GM19023 (cell line): ENCODE data around the gene EFCAB10.
"Not testable (repeated sequence)": the region's sequence is repeated elsewhere in the genome, so short reads cannot be mapped to it uniquely, and the experiment has no call there.

Source experiments
- ATAC-seq: cut with Tn5 transposase; IDR thresholded peaks from one replicate; pipeline ENCODE4 v1.9.1; 2021; ENCODE audit warnings: mild to moderate bottlenecking, moderate library complexity; ENCODE audit not compliant: unreplicated experiment

Gene EFCAB10

GRCh38 chr7:105599551-105599950, 18.3 kb upstream of the EFCAB10 start:
- ATAC-seq = no peak

GRCh38 chr7:105599080-105599479, 17.8 kb upstream of the EFCAB10 start:
- not testable (repeated sequence) for ATAC-seq

- no peak for ATAC-seq
Observed at GRCh38 chr7:105596866-105597265, 15.6 kb upstream of the EFCAB10 start.

GRCh38 chr7:105594034-105594433, 12.7 kb upstream of the EFCAB10 start:
- no peak for ATAC-seq

GRCh38 chr7:105591522-105591921, 10.2 kb upstream of the EFCAB10 start:
- no peak for ATAC-seq

GRCh38 chr7:105590793-105591192, 9.5 kb upstream of the EFCAB10 start:
- ATAC-seq = no peak

GRCh38 chr7:105589356-105590077, 8.2 kb upstream of the EFCAB10 start:
- peak; percentile 84 for ATAC-seq

- ATAC-seq = no peak
Observed at GRCh38 chr7:105587909-105588635, 6.8 kb upstream of the EFCAB10 start.

GRCh38 chr7:105585850-105586500, 4.7 kb upstream of the EFCAB10 start:
- peak; percentile 40 for ATAC-seq

- ATAC-seq = no peak
Observed at GRCh38 chr7:105584165-105584564, 2.9 kb upstream of the EFCAB10 start.

GRCh38 chr7:105583061-105583460, 1.8 kb upstream of the EFCAB10 start:
- ATAC-seq = no peak

GRCh38 chr7:105580022-105580740, 1.1 kb downstream of the EFCAB10 start:
- no peak for ATAC-seq

- no peak for ATAC-seq
Observed at GRCh38 chr7:105578496-105578895, 2.8 kb downstream of the EFCAB10 start.

- ATAC-seq = no peak
Observed at GRCh38 chr7:105577251-105577650, 4.0 kb downstream of the EFCAB10 start.

- no peak for ATAC-seq
Observed at GRCh38 chr7:105571891-105572290, 9.4 kb downstream of the EFCAB10 start.

GRCh38 chr7:105567821-105568220, 13.5 kb downstream of the EFCAB10 start:
- ATAC-seq = no peak

GRCh38 chr7:105567024-105567423, 14.3 kb downstream of the EFCAB10 start:
- no peak for ATAC-seq

GRCh38 chr7:105565190-105565589, 16.1 kb downstream of the EFCAB10 start:
- ATAC-seq = no peak

GRCh38 chr7:105559926-105560325, 21.4 kb downstream of the EFCAB10 start:
- ATAC-seq = no peak

- ATAC-seq = no peak
Observed at GRCh38 chr7:105538339-105538738, 43.0 kb downstream of the EFCAB10 start.
